Measurements from ENCODE around the gene SECISBP2L.

SECISBP2L gene

DNA sequence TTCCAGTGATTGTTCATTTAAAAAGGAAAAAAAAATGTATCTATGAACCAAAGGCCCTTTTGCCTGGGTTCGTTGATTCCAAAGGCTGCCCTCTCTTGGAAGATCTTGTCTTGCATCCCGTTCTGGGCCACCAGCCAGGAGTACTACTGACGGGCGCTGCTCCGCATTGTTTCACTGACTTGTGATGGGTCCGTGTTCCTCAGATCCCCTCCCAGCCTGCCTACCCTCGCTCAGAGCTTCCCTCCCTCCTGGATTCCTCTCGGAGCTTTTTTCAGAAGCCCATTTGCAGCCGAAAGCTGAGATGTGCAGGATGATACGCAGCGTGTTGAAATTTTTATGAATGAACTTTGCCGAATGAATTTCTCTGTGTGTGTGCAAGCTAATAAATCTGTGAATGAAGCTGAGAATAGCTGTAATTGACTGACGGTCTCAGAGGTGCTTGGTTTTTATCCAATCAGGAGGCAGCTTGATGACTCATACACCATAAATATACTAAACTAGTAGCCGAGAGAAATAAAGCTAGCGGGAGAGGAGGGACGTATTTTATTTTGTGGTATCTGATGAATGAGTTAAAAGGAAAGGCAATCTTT lies 82.6 kb downstream of the SECISBP2L start, which contains the start of gene SHC4:
Gene SHC4, minus strand, starts transcription at position 396 of the 590 bp plus-strand sequence. CDS start 904 bp downstream, outside the sequence.
- peak; percentile 40 for DNase-seq

GRCh38 chr15:48962662-48963523 lies 83.4 kb downstream of the SECISBP2L start:
- no peak for DNase-seq

GRCh38 chr15:48955967-48956366 lies 90.3 kb downstream of the SECISBP2L start:
- DNase-seq = no peak

DNA sequence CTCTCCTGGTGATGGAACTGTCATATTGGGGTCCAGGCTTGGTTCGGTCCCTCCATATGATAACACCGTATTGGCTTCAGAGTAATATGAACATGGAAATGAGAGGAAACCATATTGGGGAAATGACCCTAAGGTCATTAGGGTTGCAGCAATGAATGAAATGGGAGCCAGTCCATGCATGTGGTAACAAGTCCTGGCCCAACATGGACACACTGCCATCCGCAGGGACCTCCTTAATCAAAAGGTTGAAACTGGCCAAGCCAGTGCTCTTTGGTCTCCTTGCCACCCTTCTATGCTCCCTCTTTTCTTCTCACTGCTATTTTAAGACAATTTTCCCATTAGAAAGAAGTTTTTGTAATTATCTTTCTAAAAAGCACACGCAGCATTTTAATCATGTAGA lies 90.9 kb downstream of the SECISBP2L start:
- DNase-seq = no peak

DNA sequence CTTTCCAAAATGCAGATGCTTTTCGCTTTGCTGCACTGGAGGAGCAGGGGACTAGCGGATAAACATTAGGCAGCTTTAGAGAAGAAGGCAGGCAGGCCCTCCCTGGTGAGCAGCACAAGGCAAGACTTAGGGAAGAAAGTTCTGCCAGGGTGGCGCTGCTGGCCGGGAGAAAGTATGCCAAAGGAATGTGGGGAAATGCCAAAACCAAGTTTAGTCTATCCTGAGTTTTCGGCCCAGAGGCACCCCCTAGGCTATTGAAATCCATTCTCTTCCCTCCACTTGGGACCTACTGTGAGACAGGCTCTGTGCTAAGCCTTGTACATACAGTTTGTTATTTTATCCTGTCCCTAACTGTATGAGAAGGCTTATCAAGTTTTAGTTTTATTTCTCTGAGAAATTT lies 91.7 kb downstream of the SECISBP2L start:
- no peak for DNase-seq

DNA sequence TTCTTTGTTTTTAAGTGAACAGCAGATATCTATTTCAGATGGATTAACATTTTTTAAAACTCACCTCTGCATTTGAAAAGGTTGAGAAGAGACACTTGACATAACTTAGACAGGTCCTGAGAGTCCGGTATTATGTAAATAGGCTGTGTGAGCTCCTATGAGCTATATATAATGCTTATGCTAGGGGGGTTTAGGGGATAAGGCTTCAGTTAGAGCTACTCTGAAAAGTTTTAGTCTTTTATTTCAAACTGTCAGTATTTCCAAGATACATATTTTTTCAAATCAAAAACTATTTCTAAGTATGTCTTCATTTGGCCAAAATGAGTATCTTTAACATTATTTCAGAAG lies 99.4 kb downstream of the SECISBP2L start:
- no peak for DNase-seq

DNA sequence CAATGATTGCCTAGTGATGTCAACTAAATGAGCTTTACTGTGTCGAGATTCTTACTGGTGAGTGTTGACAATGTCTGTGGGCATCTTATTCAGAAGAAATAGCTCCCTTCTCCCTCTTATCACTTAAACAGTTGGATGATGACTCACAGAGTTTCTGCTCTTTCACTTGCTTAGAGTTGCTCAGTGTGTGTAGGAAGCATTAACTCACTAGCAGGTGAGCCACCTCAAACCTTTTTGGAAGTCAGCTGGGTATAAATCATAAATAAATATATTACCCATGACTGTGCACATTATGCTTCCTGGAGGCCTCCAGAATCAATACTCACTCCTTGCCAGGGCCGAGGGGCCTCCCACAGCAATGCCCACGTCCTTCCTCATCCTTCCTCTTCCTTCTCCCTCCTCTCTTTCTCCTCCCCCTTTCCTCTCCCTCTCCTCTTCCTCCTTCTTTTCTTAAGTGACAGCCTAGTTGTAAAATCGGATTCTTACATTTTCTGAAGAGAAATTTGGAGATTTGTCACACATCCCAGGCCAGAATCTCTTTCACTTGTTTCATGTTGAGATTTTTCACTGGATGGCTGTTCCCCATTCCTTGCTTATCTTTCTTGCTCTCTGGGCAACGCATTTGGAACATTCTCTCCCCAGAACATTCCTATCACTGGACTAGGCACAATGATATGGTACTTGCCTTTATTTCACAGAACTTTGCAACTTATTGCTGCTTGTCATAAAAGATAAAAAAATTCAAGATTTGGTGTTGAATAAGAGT lies 100.0 kb downstream of the SECISBP2L start:
- DNase-seq = no peak

GRCh38 chr15:48945386-48945785 lies 100.9 kb downstream of the SECISBP2L start:
- DNase-seq = no peak

DNA sequence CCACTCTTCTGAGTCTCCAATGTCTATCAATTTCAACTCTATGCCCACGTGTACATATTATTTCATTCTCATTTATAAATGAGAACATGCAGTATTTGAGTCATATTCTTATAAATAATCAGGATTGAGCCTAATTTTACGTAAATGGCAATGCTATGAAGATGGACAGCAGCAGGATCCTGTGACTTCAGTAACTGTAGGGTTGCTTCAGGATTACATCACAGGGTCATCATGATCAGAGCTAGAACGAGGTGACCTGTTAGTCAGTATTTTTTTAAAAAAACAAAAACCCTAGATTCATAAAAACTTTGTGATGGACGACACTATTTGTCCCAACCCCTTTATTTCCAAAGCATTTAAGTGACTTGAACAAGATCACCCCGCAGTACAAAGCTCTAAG lies 104.3 kb downstream of the SECISBP2L start:
- DNase-seq = no peak

- DNase-seq = no peak
Measured at GRCh38 chr15:48940508-48940907, 105.7 kb downstream of the SECISBP2L start.

DNA sequence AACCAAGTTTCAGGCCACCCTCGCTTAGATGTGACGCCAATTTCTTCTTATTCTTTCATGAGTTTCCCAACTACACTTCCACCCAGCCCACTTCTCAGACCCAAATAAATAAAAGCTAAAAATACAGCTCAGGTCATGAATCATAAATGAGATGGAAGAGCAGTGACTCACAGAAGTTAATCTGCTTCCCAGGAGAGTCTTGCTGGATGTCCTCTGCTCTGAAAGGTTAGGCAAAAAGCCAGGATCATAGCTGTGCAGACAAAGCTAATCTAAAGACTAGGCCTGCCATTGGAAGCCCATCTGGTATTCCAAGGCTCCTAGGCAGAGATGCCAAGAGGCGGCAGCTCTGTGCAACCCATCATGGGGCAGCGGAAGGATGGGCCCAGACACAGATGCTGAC lies 106.6 kb downstream of the SECISBP2L start:
- DNase-seq = no peak

Measured in stimulated activated CD8-positive, alpha-beta memory T cell treated with anti-CD3 and anti-CD28 coated beads, Interleukin-4, amount 100 ng/mL, for 48 hours (primary cell).